Right renal cortex interstitium (tissue), 3 donors: ENCODE measurements around the gene ZNF554. TPM values are rescaled to one million over a fixed set of nuclear protein-coding genes. Genes with fewer than 3 reads are reported as not detected.
"Not testable (repeated sequence)": the region's sequence is repeated elsewhere in the genome, so short reads cannot be mapped to it uniquely, and the experiment has no call there.

Experiments used
- DNase-seq, 3 donors: peaks; one replicate each; pipeline ENCODE4 v3.0.0-alpha.2; 2013; ENCODE audit warnings: low read depth in 3 of 3, low spot score in 2 of 3
- polyA plus RNA-seq, 3 donors: library from polyadenylated mRNA; unstranded; fragments of 120-200 nt; gene quantifications; one replicate each; pipeline ENCODE4 v1.2.1, GENCODE V29; 2013; ENCODE audit not compliant: insufficient read length in 3 of 3

ZNF554 gene
- polyA plus RNA-seq, 3 donors, result 9.4 to 9.7 (median 9.6) TPM

DNA sequence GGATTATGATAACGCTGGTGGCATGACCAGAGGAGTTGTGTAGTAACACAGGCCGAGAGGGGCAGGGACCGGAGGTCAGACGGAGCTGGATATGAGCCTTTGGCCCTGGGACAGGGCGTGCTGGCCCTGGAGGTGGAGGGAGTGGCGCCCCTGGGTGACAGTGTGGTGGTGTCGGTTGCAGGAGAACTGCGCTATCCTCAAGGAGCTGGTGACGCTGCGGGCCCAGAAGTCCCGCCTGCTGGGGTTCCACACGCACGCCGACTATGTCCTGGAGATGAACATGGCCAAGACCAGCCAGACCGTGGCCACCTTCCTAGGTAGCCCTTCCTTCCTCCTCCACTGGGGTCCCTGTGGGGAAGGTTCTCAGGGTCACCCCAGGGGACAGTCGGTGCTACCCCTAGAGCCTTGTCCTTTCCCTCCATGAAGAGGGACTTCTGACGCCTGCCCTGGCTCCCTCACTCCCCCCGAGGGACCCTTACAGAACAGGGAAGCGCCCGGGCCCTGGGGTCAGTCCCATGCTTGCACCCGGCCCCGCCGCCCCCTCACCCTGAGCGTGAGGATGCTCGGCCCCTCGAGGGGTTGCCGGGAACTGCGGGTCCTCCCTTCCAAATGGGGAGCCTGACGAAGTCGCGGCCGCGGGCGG, 12.8 kb upstream of the ZNF554 start:
- no peak for DNase-seq

DNA sequence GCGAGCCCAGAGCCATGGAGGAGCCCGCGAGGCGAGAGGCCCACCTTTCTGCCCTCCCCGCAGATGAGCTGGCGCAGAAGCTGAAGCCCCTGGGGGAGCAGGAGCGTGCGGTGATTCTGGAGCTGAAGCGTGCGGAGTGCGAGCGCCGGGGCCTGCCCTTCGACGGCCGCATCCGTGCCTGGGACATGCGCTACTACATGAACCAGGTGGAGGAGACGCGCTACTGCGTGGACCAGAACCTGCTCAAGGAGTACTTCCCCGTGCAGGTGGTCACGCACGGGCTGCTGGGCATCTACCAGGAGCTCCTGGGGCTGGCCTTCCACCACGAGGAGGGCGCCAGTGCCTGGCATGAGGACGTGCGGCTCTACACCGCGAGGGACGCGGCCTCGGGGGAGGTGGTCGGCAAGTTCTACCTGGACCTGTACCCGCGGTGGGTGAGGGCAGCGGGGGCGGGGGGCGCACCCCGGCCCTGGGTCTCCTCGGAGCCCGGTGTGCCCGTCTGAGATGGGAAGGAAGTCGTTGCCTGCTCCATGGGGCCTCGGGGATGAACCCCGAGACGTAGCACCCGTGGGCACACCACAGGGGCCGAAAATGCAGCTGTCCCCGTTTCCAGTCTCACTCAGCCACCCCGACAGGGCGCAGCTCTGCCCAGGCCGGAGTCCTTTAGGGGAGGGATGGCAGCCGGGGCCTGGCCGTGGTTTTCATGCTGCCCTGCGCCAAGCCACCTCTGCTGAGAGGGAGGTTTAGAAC, 12.1 kb upstream of the ZNF554 start:
- DNase-seq, result no peak

DNA sequence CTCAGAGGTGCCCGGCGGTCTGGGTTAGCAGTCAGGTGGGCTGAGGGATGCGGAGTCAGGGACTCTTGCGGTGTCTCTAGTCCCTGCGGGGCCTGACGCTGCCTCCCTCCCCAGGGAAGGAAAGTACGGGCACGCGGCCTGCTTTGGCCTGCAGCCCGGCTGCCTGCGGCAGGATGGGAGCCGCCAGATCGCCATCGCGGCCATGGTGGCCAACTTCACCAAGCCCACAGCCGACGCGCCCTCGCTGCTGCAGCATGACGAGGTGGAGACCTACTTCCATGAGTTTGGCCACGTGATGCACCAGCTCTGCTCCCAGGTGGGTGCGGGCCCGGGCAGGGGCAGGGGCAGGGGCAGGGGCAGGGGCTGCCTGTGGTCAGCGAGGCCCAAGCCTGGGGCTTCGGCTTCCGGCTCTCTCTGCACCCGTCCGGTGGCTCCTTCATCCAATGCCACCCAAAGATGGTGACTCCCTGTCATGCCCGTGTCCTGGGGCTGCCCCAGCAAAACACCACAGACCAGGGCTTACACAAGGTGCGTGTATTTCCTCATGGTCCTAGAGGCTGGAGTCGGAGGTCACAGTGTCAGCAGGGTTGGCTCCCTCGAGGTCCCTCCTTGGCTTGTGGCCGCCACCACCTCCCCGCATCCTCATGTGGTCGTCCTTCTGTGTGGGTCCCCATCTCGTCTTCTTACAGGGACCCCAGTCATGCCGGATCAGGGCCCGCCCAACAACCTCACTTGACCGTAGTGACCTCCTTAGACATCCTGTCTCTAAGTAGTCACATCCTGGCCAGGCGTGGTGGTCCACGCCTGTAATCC, 11.3 kb upstream of the ZNF554 start:
- no peak for DNase-seq

DNA sequence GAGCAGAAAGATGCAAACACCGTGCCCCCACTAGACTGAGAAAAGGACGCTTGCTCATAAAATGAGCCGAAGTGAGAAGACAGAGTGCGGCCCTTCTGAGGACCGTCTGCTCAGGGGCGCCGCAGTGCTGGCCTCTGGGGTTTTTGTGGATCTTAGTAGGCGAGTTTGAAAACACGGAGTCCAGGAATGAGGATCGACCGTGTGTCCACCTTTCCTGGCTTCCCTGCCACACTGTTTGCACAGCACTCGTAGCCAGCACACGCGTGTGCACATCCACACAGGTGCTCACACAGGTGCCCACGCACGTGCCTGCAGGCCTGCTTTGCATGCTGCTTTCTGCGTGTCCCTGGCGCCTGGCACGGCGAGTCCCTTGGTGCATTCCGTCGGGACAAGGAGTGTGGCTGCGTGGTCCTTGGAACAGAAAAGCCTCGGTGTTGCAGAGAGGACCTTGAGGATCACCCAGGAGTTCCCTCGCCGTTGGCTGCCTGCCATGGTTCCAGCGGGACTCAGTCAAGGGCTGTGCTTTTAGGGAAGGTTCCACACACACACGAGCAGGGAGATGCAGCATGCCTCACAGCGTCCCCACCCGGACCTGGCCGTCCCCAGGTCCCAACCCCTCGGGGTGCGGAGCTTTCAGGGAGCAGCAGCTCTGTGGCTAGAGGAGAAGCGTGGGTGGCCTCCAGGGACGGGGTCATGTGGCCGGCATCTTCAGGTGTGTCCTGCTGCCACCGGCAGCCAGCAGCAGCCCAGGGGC, 10.1 kb upstream of the ZNF554 start:
- no peak for DNase-seq

DNA sequence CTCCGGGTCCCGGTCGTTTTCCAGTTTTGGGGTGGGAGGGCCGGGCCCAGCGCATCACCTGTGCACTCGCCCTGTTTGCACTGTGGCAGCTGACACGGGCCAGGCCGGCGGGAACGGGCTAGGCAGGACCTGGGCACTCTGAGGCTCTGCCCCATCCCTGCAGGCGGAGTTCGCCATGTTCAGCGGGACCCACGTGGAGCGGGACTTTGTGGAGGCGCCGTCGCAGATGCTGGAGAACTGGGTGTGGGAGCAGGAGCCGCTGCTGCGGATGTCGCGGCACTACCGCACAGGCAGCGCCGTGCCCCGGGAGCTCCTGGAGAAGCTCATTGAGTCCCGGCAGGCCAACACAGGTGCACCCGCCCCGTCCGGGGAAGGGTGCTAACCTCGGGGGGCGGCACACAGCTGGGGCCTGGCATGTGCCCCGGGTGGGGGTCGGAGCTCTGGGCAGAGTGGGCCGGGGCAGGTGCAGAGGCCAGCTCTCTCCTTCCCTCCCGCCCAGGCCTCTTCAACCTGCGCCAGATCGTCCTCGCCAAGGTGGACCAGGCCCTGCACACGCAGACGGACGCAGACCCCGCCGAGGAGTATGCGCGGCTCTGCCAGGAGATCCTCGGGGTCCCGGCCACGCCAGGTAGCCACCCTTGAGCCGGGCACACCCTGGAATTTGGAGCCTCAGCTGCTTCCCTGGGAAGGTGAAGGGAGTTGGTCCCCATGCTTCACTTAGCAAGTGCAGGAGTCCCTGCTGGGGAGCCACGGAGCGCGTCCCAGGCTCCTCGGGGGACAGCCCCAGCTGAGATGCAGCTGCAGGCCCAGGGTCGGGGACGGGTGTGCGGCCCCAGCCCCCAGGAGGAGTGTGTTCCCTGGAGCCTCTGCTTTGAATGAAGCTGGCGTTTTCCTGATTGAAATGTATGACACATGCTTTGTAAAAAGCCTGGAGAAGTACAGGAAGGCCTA, 9.3 kb upstream of the ZNF554 start:
- DNase-seq, result no peak

DNA sequence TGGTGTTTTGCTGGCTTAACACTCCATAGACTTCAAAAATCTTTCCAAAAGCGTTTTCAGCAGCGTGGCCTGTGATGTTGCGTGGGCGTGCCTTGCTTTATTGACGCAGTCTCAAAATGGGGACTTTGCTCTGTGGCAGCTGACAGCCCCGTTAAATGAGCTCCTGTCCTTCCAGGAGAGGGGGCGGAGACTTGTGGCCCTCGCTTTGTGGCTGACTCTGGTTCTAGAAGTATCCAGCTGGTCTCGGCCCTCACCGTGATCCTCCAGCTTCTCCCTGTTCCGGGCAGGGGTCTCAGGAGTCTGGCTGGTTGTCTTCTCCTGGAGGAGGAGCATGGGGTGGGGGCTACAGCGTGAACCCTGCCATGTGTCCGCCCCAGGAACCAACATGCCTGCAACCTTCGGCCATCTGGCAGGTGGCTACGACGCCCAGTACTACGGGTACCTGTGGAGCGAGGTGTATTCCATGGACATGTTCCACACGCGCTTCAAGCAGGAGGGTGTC, 8.4 kb upstream of the ZNF554 start:
- no peak for DNase-seq

DNA sequence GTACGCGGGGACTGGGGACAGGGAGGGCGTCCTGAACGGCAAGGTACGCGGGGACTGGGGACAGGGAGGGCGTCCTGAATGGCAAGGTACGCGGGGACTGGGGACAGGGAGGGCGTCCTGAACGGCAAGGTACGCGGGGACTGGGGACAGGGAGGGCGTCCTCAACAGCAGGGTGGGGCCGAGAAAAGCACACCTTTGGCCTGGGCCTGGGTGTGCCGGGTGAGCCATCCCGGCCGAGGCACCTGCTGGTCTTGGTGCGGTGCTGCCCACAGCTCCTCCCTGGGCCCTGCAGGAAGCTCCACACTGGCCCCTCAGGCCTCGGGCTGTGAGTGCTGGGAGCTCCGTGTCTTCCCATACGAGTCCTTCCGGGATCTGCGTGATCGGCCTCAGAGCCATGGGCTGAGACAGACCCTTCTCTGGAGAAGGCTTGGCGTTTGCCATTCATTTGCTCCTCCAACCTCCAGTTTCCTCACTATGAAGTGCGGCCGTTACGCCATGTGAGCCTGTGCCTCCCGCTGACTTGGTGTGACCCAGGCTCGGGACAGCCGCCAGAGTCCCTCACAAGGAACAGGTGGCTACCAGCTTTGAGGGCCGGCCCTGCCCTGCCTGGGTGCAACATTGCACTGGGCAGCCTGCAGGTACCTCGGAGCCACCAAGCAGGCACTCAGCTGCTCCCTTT, 7.8 kb upstream of the ZNF554 start:
- no peak for DNase-seq

DNA sequence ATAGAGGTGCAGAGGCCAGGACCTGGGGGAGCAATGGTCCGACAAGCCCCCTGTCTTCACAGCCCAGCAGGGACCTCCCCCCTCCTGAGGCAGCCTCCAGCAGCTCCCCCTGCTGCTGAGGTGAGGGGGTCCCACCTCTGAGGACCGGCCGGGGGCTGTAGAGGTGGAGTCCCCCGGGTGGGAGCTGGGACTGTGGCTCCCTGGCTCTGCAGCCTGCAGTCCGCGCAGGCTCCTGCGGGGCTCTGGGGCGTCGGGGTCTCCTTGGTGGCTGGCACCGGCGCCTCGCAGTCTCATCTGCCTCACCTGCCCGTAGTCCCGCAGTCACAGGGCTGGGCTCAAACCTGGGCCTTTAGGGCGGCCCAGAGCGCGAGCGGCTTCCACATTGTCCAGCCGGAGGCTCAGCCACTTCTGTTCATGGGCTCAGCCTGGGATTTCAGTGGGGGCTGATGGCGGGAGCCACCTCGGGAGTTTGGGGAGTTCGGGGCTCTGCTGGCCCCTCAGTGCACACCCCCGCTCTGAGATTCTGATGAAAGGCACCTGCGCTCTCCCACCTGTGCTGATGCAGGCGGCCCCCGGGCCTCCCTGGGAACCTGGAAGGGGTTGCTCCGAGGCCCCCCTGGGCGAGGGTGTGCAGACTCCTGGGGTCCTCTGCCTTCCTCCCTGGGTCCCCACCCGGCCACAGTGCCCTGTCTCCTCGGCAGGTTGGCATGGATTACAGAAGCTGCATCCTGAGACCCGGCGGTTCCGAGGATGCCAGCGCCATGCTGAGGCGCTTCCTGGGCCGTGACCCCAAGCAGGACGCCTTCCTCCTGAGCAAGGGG, 7.0 kb upstream of the ZNF554 start:
- DNase-seq, result no peak

DNA sequence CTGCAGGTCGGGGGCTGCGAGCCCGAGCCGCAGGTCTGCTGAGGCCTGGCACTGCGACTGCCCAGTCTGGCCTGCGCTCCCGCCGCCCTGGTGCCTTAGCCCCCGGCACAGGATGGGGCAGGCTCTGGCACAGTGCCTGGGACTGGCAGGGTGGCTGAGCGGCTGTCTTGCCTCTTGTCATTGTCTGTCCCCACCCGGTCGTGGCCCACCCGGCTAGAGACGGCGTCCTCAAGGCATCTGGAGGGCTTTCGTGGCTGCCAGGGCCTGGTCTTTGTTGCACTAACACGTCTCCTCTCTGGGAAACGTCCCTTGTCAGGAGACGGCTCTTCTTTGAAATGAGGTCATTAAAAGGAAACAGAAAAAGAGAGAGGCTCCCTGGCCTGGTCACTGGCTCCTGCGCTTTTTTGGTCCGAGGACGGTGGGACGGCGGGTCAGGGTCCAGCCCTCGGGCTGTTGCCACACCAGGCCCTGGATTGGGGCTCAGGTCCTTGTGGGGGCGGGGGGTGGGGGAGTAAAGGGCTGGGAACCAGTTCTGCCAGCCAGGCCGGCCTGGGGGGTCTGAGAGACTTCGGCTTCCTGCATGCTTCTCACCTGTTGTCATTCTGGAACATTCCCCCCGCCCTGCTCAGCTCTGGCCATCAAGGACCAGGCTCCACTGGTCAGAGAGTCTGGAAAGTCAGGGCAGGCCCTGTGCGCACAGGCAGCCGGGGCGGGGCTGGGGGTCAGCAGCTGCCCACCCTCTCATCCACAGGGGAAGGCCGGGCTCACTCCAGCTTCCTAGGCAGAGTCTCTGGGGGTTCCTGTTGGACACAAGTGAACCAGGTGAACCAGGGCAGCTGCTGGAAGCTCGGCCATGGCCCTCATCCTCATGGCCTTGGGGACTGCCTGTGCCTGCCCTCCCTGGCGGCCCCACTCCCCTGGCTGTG, 6.2 kb upstream of the ZNF554 start:
- no peak for DNase-seq

DNA sequence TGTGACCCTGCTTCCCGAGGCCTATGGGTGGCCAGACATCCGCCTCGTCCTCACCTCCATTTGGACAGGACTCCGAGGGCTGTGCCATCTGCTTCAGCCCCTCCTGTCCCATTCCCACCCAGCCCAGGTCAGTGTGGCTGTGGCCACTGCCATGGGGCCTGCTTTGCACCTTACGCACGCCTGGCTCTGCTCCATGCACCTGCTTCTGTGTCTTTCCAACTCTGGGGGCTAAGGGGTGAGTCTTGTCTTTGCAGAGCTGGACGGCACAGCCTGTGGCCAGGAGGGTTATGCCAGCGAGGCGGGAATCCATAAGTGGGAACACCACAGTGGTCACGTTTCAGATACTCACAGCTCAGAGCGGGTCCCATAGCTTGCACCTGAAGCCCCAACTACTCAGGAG, 5.2 kb upstream of the ZNF554 start:
- DNase-seq, result no peak

DNA sequence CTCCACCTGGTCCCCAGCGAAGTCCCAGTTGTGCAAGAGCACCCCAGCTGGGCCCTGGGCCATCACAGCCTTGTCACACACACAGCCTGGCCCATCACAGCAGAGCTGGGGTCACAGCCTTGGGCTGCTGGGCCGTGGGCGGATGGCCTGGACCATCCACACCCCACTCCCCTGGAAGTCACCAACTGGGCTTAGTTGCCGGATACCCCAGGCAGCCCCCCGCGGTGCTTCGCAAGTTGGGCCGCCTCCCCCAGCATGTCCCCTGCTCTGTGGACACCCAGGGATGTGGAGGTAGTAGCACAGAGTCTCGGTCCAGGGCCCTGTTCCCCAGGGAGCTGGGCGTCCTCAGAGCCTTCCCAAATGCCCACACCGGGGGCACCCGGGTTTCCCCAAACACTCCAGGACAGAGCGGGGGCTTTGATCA, 4.5 kb upstream of the ZNF554 start:
- DNase-seq, result no peak

DNA sequence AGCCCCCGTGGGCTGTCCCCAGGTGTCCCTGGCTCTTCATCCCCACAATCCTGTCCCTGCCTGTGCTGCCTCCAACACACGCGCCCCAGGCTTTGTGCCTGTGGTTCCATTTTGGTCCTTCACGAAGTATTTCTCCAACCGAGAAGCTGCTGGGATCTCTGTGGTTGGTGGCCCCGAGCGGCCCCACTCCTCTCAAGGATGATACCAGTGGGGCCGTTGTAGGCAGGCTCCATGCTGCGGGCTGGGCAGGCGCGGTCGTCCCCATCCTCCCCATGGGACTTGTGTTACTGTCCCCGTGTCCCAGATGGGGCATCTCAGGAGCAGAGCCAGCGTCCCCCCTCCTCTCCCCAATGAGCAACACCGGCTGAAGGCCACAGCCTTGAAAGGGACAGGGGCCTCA, 3.7 kb upstream of the ZNF554 start:
- DNase-seq, result no peak

DNA sequence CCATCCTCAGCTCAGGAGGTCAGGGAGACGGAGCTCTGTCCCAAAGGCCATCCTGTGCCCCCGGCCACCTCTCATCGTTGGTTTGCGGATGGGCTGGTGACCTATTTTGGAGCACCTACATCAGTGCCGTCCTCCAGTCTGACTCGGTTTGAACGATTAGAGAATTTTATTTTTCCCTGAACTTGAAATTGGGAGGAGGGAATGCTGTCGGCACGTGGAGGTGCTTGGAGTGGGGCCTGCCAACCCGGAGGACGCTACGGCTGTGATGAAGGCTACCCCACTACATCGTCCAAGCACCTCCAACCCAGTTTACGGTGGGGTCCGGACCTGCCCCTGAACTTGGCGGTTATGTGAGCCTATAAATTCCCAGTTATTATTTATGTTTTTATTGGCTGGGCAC, 3.0 kb upstream of the ZNF554 start:
- DNase-seq, result no peak

DNA sequence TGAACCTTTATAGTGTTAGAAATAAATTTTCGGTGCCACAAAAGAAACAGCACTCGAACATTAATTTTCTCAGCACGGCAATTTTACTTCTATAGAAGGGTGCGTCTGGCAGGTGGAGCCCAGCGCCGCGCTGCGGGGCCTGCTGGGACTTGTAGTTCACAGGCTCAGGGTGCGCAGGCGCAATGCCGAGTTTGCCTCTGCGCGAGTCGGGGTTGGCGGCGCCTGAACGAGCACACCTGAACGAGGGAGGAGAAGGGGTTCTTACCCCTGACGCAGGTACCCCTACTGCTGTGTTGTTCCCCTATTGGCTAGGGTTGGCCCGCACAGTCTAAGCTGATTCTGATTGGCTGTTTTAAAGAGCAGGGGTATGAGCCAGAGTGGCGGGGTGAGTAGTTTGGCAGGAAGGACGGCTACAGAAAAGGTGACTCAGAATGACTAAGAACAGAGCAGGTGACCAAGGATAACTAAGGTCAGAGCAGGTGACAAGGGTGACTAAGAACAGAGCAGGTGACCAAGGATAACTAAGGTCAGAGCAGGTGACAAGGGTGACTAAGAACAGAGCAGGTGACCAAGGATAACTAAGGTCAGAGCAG, 2.3 kb upstream of the ZNF554 start:
- not testable (repeated sequence) for DNase-seq

DNA sequence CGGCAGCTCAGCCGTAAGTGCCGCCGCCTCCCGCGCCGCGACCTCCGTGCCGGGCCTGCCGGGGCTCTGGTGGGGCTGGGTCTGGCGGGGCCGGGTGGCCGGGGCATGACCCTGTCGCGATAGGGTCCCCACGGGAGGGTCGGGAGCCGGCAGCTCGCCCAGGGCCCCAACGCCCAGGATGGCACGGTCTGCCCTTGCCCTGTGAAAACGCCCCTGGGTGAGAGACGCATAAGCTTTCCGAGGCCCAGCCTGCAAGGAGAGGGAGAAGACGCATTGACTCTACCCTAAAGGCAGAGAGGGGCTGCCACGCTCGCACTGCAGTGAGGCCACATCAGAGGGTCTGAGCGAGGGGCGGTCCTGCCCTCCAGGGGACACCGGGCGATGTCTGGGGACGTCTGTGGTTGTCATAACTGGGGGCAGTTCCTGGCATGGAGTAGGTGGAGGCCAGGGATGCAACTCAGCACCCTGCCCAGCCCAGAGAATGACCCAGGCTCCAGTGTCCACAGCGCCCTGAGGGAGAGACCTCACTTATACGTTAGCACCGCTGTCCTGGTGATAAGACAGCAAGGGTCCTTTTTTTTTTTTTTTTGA, 539 bp downstream of the ZNF554 start:
- no peak for DNase-seq

DNA sequence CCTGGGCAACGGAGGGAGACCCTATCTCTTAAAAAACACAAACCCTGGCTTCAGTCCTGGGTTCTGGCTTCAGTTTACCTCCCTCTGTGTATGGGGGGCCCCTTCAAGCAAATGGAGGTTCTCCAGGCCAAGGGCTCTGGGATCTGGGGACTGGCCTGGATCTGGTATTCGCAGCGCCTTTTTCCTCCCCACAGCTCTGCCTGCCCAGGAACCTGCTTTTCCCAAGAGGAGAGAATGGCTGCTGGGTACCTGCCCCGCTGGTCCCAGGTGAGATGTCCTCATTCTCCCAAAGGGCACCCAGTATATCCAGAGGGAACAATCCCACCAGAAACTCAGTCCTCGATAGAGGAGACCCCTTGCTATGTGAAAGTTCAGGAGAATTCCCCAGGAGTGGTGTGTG, 3.2 kb downstream of the ZNF554 start:
- DNase-seq, result no peak
